Measurements from ENCODE around the gene KLF12.

- TF ChIP-seq CTCF (IDR thresholded peaks at IDR 0.05; ENCODE audit: low read depth, low read length, poor library complexity, severe bottlenecking) (no peak), EZH2phosphoT487 (IDR thresholded peaks at IDR 0.05; ENCODE audit: borderline replicate concordance, low read length) (no peak)
Measured at GRCh38 chr13:74134221-74134776, at the start of gene KLF12.
